B cell (primary cell): ENCODE measurements around the gene OR1K1. TPM values are rescaled to one million over a fixed set of nuclear protein-coding genes. Genes with fewer than 3 reads are reported as not detected.
"Not testable (repeated sequence)": the region's sequence is repeated elsewhere in the genome, so short reads cannot be mapped to it uniquely, and the experiment has no call there.

Experiments
- ATAC-seq: fragments of 200-7000 bp; cut with Tn5 transposase; one replicate; pipeline ENCODE4 v1.10.0; 2021; ENCODE audit warnings: low read depth, mild to moderate bottlenecking, moderate number of reproducible peaks, moderate library complexity
- CTCF ChIA-PET: fragments of 350-600 bp; sonication (Branson Sonifier 250); formaldehyde crosslinking; loops from one replicate; lab custom pipeline; 2021; ENCODE audit warnings: antibody characterized with exemption, inconsistent platforms; lab: Charles Lee
- POLR2A ChIA-PET: fragments of 350-600 bp; sonication (Branson Sonifier 250); formaldehyde crosslinking; loops from one replicate; lab custom pipeline; 2021; ENCODE audit warnings: antibody characterized with exemption; lab: Charles Lee
- DNase-seq: peaks from one replicate; pipeline ENCODE4 v3.0.0; 2013
- H2AFZ ChIP-seq: 2 replicates; pipeline ENCODE4 v1.6.1; 2012; ENCODE audit warnings: mild to moderate bottlenecking, low read depth, low read length; ENCODE audit not compliant: insufficient read depth, poor library complexity, severe bottlenecking
- H3K27ac ChIP-seq, 2 donors: 1 replicate in 1 of 2; 2 replicates in 1 of 2; pipeline ENCODE4 v1.5.1; 2012 to 2013; ENCODE audit warnings: low read length in 2 of 2, mild to moderate bottlenecking in 2 of 2, moderate library complexity in 1 of 2
- H3K27me3 ChIP-seq, 4 experiments: fragments of 200-600 bp in 1 of 4; sonication (generic) in 1 of 4; replicated peaks in 1 of 4; 1 replicate in 2 of 4; 2 replicates in 2 of 4; pipeline versions ENCODE4 v1.6.1 to v1.7.0; 2013 to 2016; ENCODE audit warnings: low read length in 3 of 4, mild to moderate bottlenecking in 2 of 4, mixed read lengths in 1 of 4, moderate library complexity in 1 of 4; ENCODE audit not compliant: insufficient read depth in 4 of 4, control insufficient read depth in 3 of 4; ENCODE audit errors: control extremely low read depth in 1 of 4
- H3K36me3 ChIP-seq, 2 experiments: replicated peaks in 1 of 2; 1 replicate in 1 of 2; 2 replicates in 1 of 2; pipeline versions ENCODE4 v1.6.1 to v1.7.1; 2013; ENCODE audit warnings: low read length in 1 of 2; ENCODE audit not compliant: insufficient read depth in 2 of 2, control insufficient read depth in 1 of 2; ENCODE audit errors: control extremely low read depth in 1 of 2, extremely low read depth in 1 of 2
- H3K4me1 ChIP-seq, 2 donors: fragments of 200-600 bp in 1 of 2; sonication (generic) in 1 of 2; 1 replicate in 1 of 2; 2 replicates in 1 of 2; pipeline versions ENCODE4 v1.5.1 to v1.6.1; 2013 to 2017; ENCODE audit warnings: low read length in 2 of 2; ENCODE audit not compliant: control insufficient read depth in 2 of 2, insufficient read depth in 2 of 2
- H3K4me2 ChIP-seq: replicated peaks from 2 replicates; pipeline ENCODE3; 2012; ENCODE audit warnings: mild to moderate bottlenecking, low read depth, low read length; ENCODE audit not compliant: poor library complexity, severe bottlenecking
- H3K4me3 ChIP-seq, 5 experiments: fragments of 200-600 bp in 1 of 5; sonication (generic) in 1 of 5; 1 replicate in 3 of 5; 2 replicates in 2 of 5; pipeline versions ENCODE4 v1.5.1 to v1.7.0; 2011 to 2016; ENCODE audit warnings: low read length in 4 of 5, mild to moderate bottlenecking in 4 of 5, low read depth in 2 of 5, control low read depth in 1 of 5, moderate library complexity in 1 of 5; ENCODE audit not compliant: insufficient read depth in 1 of 5; ENCODE audit errors: control extremely low read depth in 1 of 5, extremely low read depth in 1 of 5
- H3K79me2 ChIP-seq: fragments of 200-600 bp; sonication (generic); one replicate; pipeline ENCODE4 v1.6.0; 2016; ENCODE audit warnings: low read length; ENCODE audit not compliant: control insufficient read depth, insufficient read depth
- H3K9ac ChIP-seq: fragments of 200-600 bp; sonication (generic); 2 replicates; pipeline ENCODE4 v1.6.1; 2017; ENCODE audit warnings: mild to moderate bottlenecking, low read length, moderate library complexity
- H3K9me3 ChIP-seq, 3 donors: one replicate each; pipeline versions ENCODE4 v1.6.1 to v1.7.1; 2013; ENCODE audit warnings: low read length in 2 of 3; ENCODE audit not compliant: control insufficient read depth in 2 of 3, insufficient read depth in 1 of 3; ENCODE audit errors: control extremely low read depth in 1 of 3
- H4K20me1 ChIP-seq: 2 replicates; pipeline ENCODE4 v1.6.0; 2012; ENCODE audit warnings: mild to moderate bottlenecking, low read length; ENCODE audit not compliant: insufficient read depth, control insufficient read depth, poor library complexity, severe bottlenecking
- H3K27ac Mint-ChIP-seq: one replicate; pipeline ENCODE4 v1.8.0; 2021; ENCODE audit warnings: mixed read lengths
- H3K27me3 Mint-ChIP-seq: one replicate; pipeline ENCODE4 v1.8.0; 2021; ENCODE audit warnings: mixed read lengths
- H3K4me1 Mint-ChIP-seq: one replicate; pipeline ENCODE4 v1.8.0; 2021; ENCODE audit warnings: mixed read lengths
- H3K4me3 Mint-ChIP-seq: one replicate; pipeline ENCODE4 v1.8.0; 2021; ENCODE audit warnings: mixed read lengths
- H3K9me3 Mint-ChIP-seq: one replicate; pipeline ENCODE4 v1.8.0; 2022; ENCODE audit warnings: mixed read lengths; ENCODE audit not compliant: insufficient read depth
- CTCF ChIP-seq: fragments of 200-600 bp; IDR thresholded peaks from one replicate; pipeline ENCODE4 v1.8.0; 2022; ENCODE audit warnings: antibody characterized with exemption, mild to moderate bottlenecking
- EZH2 ChIP-seq: IDR thresholded peaks from 2 replicates; pipeline ENCODE4 v1.6.1; 2012; ENCODE audit warnings: borderline replicate concordance, low read depth, mild to moderate bottlenecking, moderate library complexity, low read length; ENCODE audit not compliant: insufficient read depth, poor library complexity, severe bottlenecking
- WGBS: methylation state at CpG from one replicate; pipeline ENCODE4 v1.1.5; 2013; ENCODE audit warnings: missing lambda C conversion rate; ENCODE audit not compliant: insufficient coverage; 5-methylcytosine and 5-hydroxymethylcytosine counted together
- intact Hi-C: fragments of 100-400 bp; cut with micrococcal nuclease; formaldehyde crosslinking; loops from one replicate; pipeline ENCODE4 v1.10.0; 2022
- polyA plus RNA-seq: library from polyadenylated mRNA; depleted of rRNA; stranded (reverse); fragments of >200 nt; gene quantifications from 2 replicates; pipeline ENCODE4 v1.2.3, GENCODE V29; 2012
- total RNA-seq, 2 donors: library from RNA; stranded (reverse); fragments of 120-200 nt in 1 of 2; gene quantifications; 1 replicate in 1 of 2; 2 replicates in 1 of 2; pipeline versions ENCODE4 v1.2.3 to v1.2.4, GENCODE V29; 2013 to 2022

The OR1K1 gene
- total and polyA plus RNA-seq, 2 donors (not counting 1 experiment from before 2014, with no cell fraction given) = not detected

GRCh38 chr9:122837266-122837850, 37.4 kb downstream of the OR1K1 start:
- H3K79me2 ChIP-seq = no peaks in the 10 kb centered on the region
- H3K27ac ChIP-seq = no peak overlapping the region
- WGBS = 97% methylated on average over 13 of the region's 14 CpGs
- peaks cover 7 to 8% of the 10 kb centered on the region in 2 donors for H3K4me1 ChIP-seq
- H3K4me3 ChIP-seq = no peak overlapping the region
- no peak overlapping the region for H3K4me3 Mint-ChIP-seq
- no peaks in the 10 kb centered on the region for H3K27me3 Mint-ChIP-seq
- no peaks in the 10 kb centered on the region for H4K20me1 ChIP-seq
- H3K27ac Mint-ChIP-seq = no peak overlapping the region
- CTCF ChIA-PET = no interaction called here
- no peak for DNase-seq
- TF ChIP-seq EZH2 = no peak
- no peak for TF ChIP-seq CTCF
- no peak overlapping the region for H3K9ac ChIP-seq
- peaks cover 0 to 7% (median 0%) of the 10 kb centered on the region in 3 donors for H3K9me3 ChIP-seq
- POLR2A ChIA-PET = no interaction called here
- peaks cover 8% of the 10 kb centered on the region for H3K4me1 Mint-ChIP-seq
- intact Hi-C loops = no loop called here
- no peak overlapping the region for H3K4me2 ChIP-seq
- no peak overlapping the region for H2AFZ ChIP-seq
- no peaks in the 10 kb centered on the region for H3K36me3 ChIP-seq
- H3K27me3 ChIP-seq = no peaks in the 10 kb centered on the region
- no peak for ATAC-seq
- H3K9me3 Mint-ChIP-seq = no peaks in the 10 kb centered on the region

- H3K9ac ChIP-seq, POLR2A ChIA-PET: not testable (repeated sequence)
Observed at GRCh38 chr9:122838441-122838840, 38.5 kb downstream of the OR1K1 start.

More at GRCh38 chr9:122838441-122838840, 38.5 kb downstream of the OR1K1 start:
- H3K27ac ChIP-seq, H2AFZ ChIP-seq, H3K4me1 Mint-ChIP-seq, H4K20me1 ChIP-seq, H3K4me3 Mint-ChIP-seq, intact Hi-C loops, DNase-seq, H3K9me3 Mint-ChIP-seq, H3K4me3 ChIP-seq, H3K4me1 ChIP-seq, H3K36me3 ChIP-seq, H3K27ac Mint-ChIP-seq, ATAC-seq, CTCF ChIA-PET, H3K27me3 Mint-ChIP-seq, H3K79me2 ChIP-seq, H3K27me3 ChIP-seq, H3K9me3 ChIP-seq, H3K4me2 ChIP-seq: not testable (repeated sequence)
- WGBS = 92% methylated on average over 2 of the region's 3 CpGs
